OCI-LY1 (cell line): ENCODE results near the gene DCAF4.

ENCODE experiments used
- CTCF ChIP-seq: fragments of 200-600 bp; sonication (generic), shearing (Covaris generic); IDR thresholded peaks from 2 replicates; pipeline ENCODE4 v1.5.1; 2017; ENCODE audit warnings: mild to moderate bottlenecking, antibody characterized with exemption, low read length, moderate library complexity, mixed read lengths
- EZH2 ChIP-seq: fragments of 200-600 bp; sonication (generic), shearing (Covaris generic); IDR thresholded peaks from 2 replicates; pipeline ENCODE4 v1.8.0; 2017; ENCODE audit warnings: borderline replicate concordance, mixed run types, mild to moderate bottlenecking, antibody characterized with exemption, low read length, moderate library complexity, mixed read lengths

- TF ChIP-seq CTCF: no peak
- TF ChIP-seq EZH2: no peak
Observed at GRCh38 chr14:72906316-72906715, 19.9 kb upstream of the DCAF4 start.
